Hepatocyte (in vitro differentiated cells): Measurements from ENCODE around the gene GNAO1.

Experiments used
- EZH2 ChIP-seq: fragments of 200-600 bp; sonication (generic); IDR thresholded peaks from 2 replicates; pipeline ENCODE4 v1.6.1; 2016; ENCODE audit warnings: antibody characterized with exemption, mild to moderate bottlenecking, borderline replicate concordance
- TF ChIP-seq, protein P1 (sequence below): fragments of 200-600 bp; sonication (generic); IDR thresholded peaks from 2 replicates; pipeline ENCODE4 v1.5.1; 2016; ENCODE audit warnings: antibody characterized with exemption, mild to moderate bottlenecking; ENCODE audit not compliant: poor library complexity

DNA sequence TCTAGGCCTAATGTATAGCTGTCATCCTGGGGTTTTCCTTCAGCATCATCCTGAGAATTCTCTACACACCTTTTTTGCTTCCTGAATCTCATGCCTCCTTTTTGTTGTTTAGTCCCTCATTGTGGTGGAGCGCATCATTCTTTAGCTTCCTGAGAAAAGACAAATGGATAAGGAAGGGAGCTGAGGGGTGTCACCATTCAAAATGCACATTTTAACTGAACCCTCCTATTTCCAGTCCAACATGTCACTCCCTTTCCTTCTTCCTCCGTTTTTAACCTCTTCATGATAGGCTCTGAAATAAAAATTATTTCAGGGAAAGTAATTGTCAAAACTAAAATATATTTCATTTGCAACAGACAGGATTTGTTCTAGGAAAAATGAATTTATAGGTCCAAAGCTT is 39.7 kb upstream of the GNAO1 start:
- TF ChIP-seq, protein P1, sequence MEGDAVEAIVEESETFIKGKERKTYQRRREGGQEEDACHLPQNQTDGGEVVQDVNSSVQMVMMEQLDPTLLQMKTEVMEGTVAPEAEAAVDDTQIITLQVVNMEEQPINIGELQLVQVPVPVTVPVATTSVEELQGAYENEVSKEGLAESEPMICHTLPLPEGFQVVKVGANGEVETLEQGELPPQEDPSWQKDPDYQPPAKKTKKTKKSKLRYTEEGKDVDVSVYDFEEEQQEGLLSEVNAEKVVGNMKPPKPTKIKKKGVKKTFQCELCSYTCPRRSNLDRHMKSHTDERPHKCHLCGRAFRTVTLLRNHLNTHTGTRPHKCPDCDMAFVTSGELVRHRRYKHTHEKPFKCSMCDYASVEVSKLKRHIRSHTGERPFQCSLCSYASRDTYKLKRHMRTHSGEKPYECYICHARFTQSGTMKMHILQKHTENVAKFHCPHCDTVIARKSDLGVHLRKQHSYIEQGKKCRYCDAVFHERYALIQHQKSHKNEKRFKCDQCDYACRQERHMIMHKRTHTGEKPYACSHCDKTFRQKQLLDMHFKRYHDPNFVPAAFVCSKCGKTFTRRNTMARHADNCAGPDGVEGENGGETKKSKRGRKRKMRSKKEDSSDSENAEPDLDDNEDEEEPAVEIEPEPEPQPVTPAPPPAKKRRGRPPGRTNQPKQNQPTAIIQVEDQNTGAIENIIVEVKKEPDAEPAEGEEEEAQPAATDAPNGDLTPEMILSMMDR, result no peak
- TF ChIP-seq EZH2, result no peak
